Adipose tissue (tissue), 3 donors: ENCODE results near the gene RHOU. TPM values are rescaled to one million over a fixed set of nuclear protein-coding genes. Genes with fewer than 3 reads are reported as not detected.
"Not testable (repeated sequence)": the region's sequence is repeated elsewhere in the genome, so short reads cannot be mapped to it uniquely, and the experiment has no call there.

ENCODE experiments used
- H3K27ac ChIP-seq: one replicate; pipeline ENCODE4 v1.5.1; 2013; ENCODE audit warnings: low read depth, low read length
- WGBS, 3 donors: extraction: QIAGEN DNeasy Blood & Tissue Kit; methylation state at CpG; one replicate each; pipeline ENCODE4 v1.1.7; 2013; 5-methylcytosine and 5-hydroxymethylcytosine counted together
- polyA plus RNA-seq, 3 donors: library from polyadenylated mRNA; stranded (reverse); fragments of 200-250 nt; gene quantifications; one replicate each; pipeline ENCODE4 v1.2.3, GENCODE V29; 2013
- donor health status: healthy with polysubstance abuse.
- donor health status: Bipolar disorder and iron deficiency.
- donor health status: healthy.

Gene RHOU
- polyA plus RNA-seq = 10 to 100 TPM; 11.7 to 68.2 (median 19.7) TPM

DNA sequence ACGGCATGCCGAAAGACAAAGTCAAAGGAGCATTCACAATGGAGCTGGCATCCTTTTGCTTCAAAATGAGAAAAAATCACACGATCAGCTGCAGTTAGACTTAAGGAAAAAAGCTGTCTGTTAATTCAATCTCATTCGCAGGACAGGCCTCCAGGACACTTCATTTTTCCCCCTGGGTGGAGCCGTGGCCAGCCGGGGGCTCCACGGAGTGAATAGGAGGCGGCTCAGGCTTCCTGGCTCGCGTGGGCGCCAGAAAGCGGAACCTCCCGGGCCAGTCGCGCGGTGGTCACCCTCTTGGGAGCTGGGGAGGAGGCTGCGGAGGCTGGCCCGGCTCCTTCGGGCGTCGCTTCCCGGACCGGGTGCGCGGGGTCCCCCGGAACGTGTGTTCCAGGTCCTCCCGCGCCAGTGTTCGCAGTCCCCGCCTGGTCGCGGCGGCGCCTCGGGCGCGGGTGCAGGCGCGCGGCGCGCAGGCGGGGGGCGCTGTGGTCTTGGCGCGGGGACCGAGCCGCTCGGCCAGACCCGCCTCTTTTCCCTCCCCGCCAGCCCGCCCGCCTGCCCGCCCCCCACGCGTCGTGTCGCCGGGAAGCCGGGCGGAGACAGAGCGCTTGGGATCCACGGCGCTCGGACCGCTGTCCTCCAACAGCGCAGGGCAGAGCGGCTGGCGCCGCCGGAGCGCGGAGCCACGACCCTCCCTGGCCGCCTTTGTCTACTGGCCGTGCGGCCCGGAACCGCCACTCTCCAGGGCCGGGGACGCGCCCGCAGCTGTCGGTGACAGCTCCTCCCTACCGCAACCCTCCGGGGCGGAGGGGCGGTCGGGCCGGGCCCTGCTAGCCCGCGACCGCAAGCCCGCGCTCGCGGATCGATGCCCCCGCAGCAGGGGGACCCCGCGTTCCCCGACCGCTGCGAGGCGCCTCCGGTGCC, at the start of gene RHOU:
RHOU (plus strand) TSS at position 599 of the 921 bp plus-strand sequence; CDS start at position 863, 264 bp downstream.
- 0 to 1% (median 1%) methylated on average over 69 to 107 of the region's 107 CpGs for WGBS, 3 donors
- H3K27ac ChIP-seq = peak within 1 kb of the TSS; percentile 65

DNA sequence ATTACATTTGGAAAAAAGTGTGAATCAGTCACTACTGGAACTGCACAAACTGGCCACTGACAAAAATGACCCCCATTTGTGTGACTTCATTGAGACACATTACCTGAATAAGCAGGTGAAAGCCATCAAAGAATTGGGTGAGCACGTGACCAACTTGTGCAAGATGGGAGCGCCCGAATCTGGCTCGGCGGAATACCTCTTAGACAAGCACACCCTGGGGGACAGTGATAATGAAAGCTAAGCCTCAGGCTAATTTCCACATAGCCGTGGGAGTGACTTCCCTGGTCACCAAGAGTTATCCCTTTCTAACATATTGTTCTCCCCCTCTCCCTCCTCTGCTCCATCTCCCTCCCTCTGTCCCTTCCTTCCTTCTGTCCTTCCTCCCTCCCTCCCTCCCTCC, 47.7 kb upstream of the RHOU start:
- no peak overlapping the region for H3K27ac ChIP-seq
- WGBS, 3 donors = 74 to 87% (median 83%) methylated on average over 6 of the region's 6 CpGs

DNA sequence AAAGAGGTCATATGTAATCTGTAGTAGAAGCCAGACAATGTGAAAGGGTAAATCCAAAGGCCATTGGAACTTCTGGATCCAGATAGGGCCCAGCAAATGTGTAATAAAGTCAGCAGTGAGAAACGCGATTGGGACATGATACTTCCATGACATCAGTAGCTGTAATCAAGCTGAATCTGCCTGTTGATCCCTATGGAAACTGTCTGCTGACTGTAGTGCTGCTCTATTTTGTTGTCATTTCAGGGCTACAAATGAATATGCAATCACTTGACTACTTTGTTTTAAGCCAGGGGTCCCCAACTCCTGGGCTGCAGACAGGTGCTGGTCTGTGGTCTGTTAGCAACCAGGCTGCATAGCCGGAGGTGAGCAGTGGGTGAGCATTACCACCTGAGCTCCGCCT, 46.0 kb upstream of the RHOU start:
- 76 to 89% (median 81%) methylated on average over 4 of the region's 4 CpGs for WGBS, 3 donors
- no peak overlapping the region for H3K27ac ChIP-seq

DNA sequence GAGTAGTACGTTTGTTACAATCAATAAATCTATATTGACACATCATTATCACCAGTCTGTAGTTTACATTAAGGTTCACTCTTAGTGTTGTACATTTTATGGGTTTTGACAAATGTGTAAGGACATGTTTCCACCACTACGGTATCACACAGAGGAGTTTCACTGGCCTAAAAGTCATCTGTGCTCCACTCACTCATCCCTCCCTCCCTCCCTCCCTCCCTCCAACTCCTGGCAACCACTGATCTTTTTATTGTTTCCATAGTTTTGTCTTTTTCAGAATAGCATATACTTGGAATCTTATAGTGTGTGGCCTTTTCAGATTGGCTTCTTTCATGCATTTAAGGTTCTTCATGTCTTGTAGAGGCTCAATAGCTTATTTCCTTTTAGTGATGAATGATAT, 44.1 kb upstream of the RHOU start:
- H3K27ac ChIP-seq = no peak overlapping the region
- WGBS, 3 donors = 62 to 84% (median 63%) methylated on average over 2 of the region's 2 CpGs

DNA sequence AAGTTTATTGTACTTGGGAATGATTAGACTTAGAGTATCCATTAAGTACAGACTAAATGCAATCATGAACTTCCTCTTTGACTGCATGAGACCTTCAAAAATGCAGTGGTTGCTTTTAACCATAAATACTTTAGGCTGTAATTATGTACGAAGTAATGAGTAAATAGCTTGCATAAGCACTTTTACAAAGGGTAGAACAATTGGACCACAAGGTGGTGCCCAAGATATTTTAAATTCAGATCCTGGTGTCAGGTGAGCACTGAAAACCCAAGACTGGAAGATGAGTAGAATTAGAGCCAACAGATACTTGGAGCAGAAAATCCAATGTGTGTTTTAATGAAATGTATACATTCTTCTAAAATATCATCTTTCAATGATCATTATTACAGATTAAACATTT, 43.4 kb upstream of the RHOU start:
- 12 to 24% (median 16%) methylated on average over 1 of the region's 1 CpG for WGBS, 3 donors
- H3K27ac ChIP-seq = no peak overlapping the region

DNA sequence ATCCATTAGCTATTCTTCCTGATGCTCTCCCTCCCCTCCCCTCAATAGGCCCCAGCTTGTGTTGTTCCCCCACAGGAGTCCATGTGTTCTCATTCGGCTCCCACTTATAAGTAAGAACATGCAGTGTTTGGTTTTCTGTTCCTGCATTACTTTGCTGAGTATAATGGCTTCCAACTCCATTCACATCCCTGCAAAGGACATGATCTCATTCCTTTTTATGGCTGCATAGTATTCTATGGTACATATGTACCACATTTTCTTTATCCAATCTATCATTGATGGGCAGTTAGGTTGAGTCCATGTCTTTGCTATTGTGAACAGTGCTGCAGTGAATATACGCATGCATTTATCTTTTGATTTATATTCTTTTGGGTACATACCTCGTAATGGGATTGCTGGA, 40.8 kb upstream of the RHOU start:
- 92 to 97% (median 97%) methylated on average over 3 of the region's 3 CpGs for WGBS, 3 donors
- H3K27ac ChIP-seq = not testable (repeated sequence)

DNA sequence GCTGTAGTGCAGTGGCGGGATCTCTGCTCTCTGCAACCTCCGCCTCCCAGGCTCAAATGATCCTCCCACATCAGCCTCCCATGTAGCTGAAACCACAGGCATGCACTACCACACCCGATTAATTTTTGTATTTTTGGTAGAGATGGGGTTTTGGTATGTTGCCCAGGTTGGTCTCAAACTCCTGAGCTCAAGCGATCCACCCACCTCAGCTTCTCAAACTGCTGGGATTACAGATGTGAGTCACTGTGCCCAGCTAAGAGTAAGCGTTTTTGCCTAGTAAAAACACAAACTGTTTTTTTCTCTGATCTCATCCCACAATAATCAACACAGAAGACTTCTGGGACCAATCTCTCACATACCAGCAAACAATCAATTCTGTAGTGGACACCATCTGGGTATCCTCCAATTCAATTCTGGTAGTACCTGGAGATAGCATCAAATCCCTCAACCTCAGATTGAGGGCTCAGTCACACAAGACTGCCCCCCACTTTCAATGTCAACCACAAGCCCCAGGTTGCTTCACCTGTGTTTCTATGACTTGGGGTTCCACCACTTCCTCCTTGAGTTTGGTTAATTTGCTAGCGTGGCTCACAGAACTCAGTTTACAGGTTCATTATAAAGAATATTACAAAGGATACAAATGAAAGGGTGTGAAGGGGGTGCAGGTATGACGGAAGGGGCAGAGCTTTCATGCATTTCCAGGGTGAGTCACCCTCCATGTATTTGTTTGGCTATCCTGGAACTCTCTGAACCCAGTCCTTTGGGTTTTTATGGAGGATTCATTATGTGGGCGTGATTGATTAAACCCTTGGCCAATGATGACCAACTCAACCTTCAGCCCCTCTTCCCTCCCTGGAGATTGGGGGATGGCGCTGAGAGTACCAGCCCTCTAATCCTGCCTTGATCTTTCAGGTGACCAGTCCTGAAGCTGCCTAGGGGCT, 40.0 kb upstream of the RHOU start:
- H3K27ac ChIP-seq = no peak overlapping the region
- 82 to 90% (median 82%) methylated on average over 9 of the region's 9 CpGs for WGBS, 3 donors

DNA sequence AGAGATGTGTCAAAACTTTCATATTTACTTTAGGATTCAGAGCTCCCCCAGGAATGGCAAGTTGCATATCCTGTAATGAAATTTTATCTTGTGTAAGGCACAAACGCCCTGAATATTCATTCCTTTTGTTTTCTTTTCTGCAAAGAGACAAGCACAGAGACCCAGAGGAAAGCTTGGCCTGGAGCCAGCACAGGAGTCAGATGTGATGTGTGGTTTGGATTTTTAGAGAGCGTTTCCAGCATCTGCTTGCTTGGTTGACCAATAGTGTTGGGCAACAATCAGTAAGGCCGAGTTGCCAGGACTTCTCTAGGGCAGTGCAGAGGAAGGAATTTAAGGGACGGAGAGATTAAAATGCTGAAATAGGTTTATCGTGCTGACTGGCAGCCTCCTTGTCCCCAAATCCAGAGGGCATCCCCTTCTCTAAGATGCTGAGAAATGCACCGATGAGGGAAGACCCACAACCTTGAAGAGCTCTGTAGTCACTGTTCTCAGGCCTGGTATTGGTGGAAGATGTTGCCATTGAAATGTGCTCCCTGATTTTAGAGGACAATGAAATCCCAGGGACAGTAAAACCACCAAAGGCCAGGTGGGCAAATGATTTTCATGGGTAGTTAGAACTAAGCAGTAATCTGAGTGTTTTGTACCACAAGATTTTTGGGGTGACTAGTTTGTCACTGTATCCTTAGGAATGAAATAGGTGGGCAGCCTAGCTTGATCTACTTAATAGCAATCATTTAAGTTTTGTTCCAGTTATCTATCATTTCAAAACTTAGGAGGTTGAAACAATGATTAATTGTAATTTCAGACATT, 37.9 kb upstream of the RHOU start:
- 25 to 40% (median 27%) methylated on average over 6 of the region's 6 CpGs for WGBS, 3 donors
- no peak overlapping the region for H3K27ac ChIP-seq

DNA sequence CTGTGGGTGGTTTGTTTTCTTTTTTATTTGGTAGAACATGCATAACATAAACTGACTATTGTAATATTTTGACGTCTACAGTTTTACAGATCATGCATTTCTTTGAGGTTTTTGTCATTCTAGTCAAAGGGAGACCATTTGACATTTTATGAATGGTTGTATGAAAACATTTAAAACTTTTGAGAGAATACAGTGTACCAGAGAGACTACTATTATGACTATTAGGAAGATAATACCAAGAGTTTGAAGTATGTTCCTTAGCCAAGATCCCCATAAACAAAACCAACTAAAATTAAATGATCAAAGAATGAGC, 37.3 kb upstream of the RHOU start:
- 88 to 94% (median 89%) methylated on average over 1 of the region's 1 CpG for WGBS, 3 donors

DNA sequence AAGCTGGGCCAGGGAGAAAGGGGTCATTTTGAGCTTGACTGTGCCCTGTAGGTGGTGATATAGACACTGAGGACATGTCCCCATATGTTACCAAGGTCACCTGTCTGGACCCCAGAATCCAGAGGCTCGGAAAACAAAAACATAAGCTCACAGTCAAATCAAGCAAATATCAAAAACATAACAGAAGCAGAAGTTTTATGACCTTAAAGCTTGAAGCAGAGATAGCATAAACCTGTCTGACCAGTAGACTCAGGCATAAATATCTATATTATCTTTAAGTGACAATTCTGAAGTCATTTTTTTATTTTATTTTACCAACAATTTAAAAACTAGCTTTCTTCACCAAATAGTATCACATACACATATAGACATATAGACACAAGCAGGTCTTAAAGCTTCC, 32.8 kb upstream of the RHOU start:
- no peak overlapping the region for H3K27ac ChIP-seq
- 83 to 98% (median 97%) methylated on average over 1 of the region's 1 CpG for WGBS, 3 donors

More for the DNA sequence above, 37.3 kb upstream of the RHOU start:
- H3K27ac ChIP-seq = no peak overlapping the region

DNA sequence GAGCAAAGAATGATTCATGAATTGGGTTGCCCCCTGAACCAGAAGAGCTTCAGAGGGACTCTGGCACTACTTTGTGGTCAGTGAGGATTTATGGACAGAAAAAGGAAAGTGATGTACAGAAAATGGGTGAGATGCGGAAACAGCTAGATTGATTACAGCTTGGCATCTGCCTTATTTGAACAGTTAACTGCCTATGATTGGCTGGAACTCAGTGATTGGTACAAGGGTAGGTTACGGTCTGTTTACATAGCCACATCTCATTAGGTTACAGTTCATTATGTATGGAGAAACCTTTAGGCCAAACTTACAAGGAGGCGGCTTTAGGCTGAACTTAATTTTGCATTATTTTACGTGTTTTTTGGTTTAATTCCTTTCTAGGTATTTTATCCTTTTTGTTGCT, 29.0 kb upstream of the RHOU start:
- no peak overlapping the region for H3K27ac ChIP-seq
- WGBS, 3 donors = 83 to 95% (median 93%) methylated on average over 4 of the region's 4 CpGs

DNA sequence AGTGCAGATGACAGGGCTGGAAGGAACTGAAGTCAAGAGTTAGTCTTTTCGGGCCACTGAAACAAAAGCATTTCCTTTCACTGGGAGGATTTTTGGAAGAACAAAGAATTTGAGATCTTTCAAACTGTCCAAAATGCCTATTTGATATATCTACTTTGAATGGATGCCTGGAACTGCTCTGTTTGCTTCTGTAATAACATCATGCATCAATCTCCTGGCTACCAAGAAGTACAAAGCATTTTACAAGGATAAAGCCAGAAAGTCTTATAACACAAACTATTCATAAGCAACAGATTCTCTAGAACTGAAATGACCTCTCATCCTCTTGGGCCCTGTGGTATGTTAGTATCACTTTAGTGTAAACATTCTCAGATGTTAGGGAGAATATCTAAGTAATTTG, 18.2 kb upstream of the RHOU start:
- H3K27ac ChIP-seq = no peak overlapping the region
- WGBS, 3 donors = 38 to 65% (median 42%) methylated on average over 1 of the region's 1 CpG

DNA sequence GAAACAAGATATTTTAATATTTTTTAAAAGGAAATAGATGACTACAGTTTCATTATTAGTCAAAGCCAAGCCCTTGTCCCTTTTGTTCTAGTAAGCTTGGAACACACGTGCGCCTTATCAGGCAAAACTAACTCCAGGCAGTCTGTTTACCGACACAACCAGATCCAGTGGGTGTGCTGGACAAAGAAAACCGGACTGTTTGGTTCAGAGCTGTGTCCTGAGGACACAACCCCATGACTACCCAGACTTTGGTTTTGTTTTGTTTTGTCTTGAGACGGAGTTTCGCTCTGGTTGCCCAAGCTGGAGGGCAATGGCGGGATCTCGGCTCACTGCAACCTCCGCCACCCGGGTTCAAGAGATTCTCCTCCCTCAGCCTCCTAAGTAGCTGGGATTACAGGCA, 13.9 kb upstream of the RHOU start:
- no peak overlapping the region for H3K27ac ChIP-seq
- WGBS, 3 donors = 59 to 90% (median 78%) methylated on average over 10 of the region's 10 CpGs

DNA sequence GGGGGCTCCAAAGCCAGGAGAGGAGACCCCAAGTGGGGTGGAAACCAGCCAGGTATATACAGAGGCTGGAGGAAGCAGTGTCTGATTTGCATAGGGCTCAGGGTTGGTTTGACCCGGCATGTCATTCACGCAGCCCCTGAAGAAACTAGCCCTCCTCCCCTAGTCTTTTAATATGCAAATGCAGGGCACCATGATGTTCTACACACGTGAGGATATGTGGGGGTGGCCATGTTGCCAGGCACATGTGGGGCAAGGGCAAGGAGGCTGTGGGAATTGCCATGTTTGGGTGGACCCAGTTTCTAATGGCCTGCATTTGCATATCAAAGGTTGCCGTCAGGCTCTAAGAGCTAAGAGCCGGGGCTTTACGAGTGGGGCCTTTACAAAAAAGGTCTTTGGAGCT, 12.0 kb upstream of the RHOU start:
- H3K27ac ChIP-seq = no peak overlapping the region
- 96 to 98% (median 97%) methylated on average over 6 of the region's 6 CpGs for WGBS, 3 donors

DNA sequence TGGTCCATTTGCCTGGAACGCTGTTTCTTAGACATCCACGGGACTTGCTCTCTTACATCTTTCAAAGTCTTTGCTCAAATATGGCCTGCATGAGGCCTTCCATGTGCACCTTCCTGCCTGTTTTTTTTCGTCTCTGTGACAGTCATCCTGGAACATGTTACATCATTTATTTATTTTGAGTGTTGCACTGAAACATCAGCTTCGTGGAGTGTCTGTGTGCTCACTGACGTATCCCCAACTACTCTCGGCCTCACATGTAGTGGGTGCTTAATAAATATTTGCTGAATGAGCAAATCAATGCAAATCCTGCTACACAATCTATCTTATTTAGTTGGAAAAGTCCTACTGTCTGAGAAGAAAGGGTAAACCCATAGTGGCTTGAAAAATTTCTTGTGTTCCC, 11.4 kb upstream of the RHOU start:
- WGBS, 3 donors = 93 to 95% (median 95%) methylated on average over 6 of the region's 6 CpGs

DNA sequence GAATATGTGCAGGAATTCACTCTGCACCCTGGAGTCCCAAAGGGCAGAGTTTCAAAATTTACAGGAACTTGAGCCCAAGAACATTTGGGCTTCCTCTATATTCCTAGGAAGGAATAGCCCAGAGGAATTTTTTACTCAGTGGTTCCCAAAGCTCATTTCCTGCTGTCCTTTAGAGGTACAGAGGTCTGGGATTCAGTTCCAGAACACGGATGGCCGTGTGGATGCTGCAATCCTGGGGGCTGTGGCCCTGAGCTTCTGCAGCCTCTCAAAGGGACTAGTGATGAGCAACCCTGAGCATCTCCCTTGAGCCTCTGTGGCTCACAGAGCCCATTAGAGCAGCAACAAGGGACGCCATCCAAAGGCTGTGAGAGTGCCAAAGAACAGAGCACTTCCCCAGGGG, 10.1 kb upstream of the RHOU start:
- 52 to 75% (median 66%) methylated on average over 3 of the region's 3 CpGs for WGBS, 3 donors
- no peak overlapping the region for H3K27ac ChIP-seq

More for the DNA sequence above, 11.4 kb upstream of the RHOU start:
- no peak overlapping the region for H3K27ac ChIP-seq

DNA sequence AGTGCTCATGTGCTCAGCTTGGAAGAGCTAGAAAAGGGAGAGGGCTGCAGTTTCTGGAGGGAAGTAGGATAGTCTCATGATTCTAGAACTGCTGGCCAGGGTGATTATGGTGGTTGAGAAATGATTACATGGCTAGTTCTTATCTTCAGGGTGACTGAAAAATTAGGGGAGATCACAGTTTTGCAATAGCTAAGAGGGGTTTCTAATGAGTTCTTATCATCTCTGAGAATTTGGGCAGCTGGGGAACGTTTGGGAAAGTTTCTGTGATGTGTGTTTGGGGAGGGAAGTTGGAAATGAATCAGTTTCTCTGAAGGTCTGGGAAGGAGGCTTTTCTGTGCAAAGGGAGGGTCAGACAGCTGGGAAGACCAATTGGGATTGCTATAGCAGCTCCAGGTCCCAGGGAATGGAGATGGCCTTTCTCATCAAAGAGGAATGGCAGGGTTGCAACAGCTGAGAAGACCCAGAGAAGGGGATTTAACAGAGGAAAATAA, 7.6 kb upstream of the RHOU start:
- 5 to 15% (median 15%) methylated on average over 1 of the region's 1 CpG for WGBS, 3 donors
- H3K27ac ChIP-seq = no peak overlapping the region

DNA sequence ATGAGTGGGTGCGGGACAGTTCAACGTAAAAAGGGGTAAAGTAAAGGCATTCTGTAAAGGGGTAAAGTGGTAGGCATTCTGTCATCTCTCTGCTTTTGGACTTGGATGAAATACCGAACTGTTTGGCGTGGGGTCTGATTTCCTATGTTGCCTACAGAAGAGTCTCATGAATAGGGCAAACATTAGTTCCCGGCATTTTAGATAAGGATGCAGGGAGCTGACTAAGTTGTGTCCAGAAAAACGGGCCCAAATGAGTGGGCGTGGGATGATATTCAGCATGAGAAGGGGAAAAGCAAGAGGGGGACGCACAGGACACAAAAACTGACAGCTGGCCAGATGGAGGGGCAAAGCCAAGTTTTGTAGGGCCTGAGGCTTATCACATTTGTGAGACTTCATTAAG, 2.9 kb upstream of the RHOU start:
- 79 to 84% (median 82%) methylated on average over 8 of the region's 8 CpGs for whole genome bisulfite sequencing, 3 donors
- H3K27ac ChIP-seq = no peak overlapping the region
